ENCODE results near the gene TTYH1.
"Not testable (repeated sequence)": the region's sequence is repeated elsewhere in the genome, so short reads cannot be mapped to it uniquely, and the experiment has no call there.

DNA sequence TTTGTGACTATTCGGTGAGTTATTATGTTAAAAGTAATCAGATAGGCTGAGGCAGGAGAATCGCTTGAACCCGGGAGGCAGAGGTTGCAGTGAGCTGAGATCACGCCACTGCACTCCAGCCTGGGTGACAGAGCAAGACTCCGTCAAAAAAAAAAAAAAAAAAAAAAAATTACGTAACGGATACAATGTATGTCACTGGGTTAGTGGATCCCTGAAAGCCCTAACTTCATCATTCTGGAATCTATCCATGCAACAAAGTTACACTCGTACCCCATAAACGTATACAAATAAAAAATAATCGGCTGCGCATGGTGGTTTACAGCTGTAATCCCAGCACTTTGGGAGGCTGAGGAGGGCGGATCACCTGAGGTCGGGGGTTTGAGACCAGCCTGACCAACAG, 33.2 kb upstream of the TTYH1 start:
- TF ChIP-seq, protein P1, sequence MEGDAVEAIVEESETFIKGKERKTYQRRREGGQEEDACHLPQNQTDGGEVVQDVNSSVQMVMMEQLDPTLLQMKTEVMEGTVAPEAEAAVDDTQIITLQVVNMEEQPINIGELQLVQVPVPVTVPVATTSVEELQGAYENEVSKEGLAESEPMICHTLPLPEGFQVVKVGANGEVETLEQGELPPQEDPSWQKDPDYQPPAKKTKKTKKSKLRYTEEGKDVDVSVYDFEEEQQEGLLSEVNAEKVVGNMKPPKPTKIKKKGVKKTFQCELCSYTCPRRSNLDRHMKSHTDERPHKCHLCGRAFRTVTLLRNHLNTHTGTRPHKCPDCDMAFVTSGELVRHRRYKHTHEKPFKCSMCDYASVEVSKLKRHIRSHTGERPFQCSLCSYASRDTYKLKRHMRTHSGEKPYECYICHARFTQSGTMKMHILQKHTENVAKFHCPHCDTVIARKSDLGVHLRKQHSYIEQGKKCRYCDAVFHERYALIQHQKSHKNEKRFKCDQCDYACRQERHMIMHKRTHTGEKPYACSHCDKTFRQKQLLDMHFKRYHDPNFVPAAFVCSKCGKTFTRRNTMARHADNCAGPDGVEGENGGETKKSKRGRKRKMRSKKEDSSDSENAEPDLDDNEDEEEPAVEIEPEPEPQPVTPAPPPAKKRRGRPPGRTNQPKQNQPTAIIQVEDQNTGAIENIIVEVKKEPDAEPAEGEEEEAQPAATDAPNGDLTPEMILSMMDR (IDR thresholded peaks at IDR 0.05) = not testable (repeated sequence)
- not testable (repeated sequence) for TF ChIP-seq FOXM1 (IDR thresholded peaks at IDR 0.05; ENCODE audit: low read depth); EZH2phosphoT487 (IDR thresholded peaks at IDR 0.05; ENCODE audit: borderline replicate concordance, low read depth); TAF1 (IDR thresholded peaks at IDR 0.05; ENCODE audit: borderline replicate concordance, low read depth, low read length); SMC3 (IDR thresholded peaks at IDR 0.05; ENCODE audit: low read depth, low read length); JUND (IDR thresholded peaks at IDR 0.05); EP300 (IDR thresholded peaks at IDR 0.05; ENCODE audit: borderline replicate concordance in 1 of 2, low read depth in 1 of 2, low read length in 1 of 2); RCOR1 (IDR thresholded peaks at IDR 0.05; ENCODE audit: low read length)
- TF ChIP-seq, protein P2, sequence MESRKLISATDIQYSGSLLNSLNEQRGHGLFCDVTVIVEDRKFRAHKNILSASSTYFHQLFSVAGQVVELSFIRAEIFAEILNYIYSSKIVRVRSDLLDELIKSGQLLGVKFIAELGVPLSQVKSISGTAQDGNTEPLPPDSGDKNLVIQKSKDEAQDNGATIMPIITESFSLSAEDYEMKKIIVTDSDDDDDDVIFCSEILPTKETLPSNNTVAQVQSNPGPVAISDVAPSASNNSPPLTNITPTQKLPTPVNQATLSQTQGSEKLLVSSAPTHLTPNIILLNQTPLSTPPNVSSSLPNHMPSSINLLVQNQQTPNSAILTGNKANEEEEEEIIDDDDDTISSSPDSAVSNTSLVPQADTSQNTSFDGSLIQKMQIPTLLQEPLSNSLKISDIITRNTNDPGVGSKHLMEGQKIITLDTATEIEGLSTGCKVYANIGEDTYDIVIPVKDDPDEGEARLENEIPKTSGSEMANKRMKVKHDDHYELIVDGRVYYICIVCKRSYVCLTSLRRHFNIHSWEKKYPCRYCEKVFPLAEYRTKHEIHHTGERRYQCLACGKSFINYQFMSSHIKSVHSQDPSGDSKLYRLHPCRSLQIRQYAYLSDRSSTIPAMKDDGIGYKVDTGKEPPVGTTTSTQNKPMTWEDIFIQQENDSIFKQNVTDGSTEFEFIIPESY (IDR thresholded peaks at IDR 0.05; ENCODE audit: borderline replicate concordance, low read depth) = not testable (repeated sequence)
- TF ChIP-seq, protein P3, sequence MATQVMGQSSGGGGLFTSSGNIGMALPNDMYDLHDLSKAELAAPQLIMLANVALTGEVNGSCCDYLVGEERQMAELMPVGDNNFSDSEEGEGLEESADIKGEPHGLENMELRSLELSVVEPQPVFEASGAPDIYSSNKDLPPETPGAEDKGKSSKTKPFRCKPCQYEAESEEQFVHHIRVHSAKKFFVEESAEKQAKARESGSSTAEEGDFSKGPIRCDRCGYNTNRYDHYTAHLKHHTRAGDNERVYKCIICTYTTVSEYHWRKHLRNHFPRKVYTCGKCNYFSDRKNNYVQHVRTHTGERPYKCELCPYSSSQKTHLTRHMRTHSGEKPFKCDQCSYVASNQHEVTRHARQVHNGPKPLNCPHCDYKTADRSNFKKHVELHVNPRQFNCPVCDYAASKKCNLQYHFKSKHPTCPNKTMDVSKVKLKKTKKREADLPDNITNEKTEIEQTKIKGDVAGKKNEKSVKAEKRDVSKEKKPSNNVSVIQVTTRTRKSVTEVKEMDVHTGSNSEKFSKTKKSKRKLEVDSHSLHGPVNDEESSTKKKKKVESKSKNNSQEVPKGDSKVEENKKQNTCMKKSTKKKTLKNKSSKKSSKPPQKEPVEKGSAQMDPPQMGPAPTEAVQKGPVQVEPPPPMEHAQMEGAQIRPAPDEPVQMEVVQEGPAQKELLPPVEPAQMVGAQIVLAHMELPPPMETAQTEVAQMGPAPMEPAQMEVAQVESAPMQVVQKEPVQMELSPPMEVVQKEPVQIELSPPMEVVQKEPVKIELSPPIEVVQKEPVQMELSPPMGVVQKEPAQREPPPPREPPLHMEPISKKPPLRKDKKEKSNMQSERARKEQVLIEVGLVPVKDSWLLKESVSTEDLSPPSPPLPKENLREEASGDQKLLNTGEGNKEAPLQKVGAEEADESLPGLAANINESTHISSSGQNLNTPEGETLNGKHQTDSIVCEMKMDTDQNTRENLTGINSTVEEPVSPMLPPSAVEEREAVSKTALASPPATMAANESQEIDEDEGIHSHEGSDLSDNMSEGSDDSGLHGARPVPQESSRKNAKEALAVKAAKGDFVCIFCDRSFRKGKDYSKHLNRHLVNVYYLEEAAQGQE (IDR thresholded peaks at IDR 0.05; ENCODE audit: low read depth, low read length) = not testable (repeated sequence)

All from SK-N-SH (cell line).